Left kidney (tissue), 1 donor: ENCODE data around the gene ARRDC1. TPM values are rescaled to one million over a fixed set of nuclear protein-coding genes. Genes with fewer than 3 reads are reported as not detected.

Experiments used
- polyA plus RNA-seq: library from polyadenylated mRNA; unstranded; fragments of 120-200 nt; gene quantifications from one replicate; pipeline ENCODE4 v1.2.1, GENCODE V29; 2013; ENCODE audit not compliant: insufficient read length

Gene ARRDC1
- polyA plus RNA-seq, 1 donor, result 29.8 TPM

Other genes starting within 250 kb of the ARRDC1 start
- 14.1 TPM for gene EXD3, start 182.5 kb upstream of the ARRDC1 start, polyA plus RNA-seq
- gene NOXA1, start 182.3 kb upstream of the ARRDC1 start, polyA plus RNA-seq, result 6.7 TPM
- gene ENTPD8, start 164.3 kb upstream of the ARRDC1 start, polyA plus RNA-seq, result 0.33 TPM
- 49.2 TPM for gene NSMF, start 146.4 kb upstream of the ARRDC1 start, polyA plus RNA-seq
- 3.7 TPM for gene PNPLA7, start 55.3 kb upstream of the ARRDC1 start, polyA plus RNA-seq
- gene MRPL41, start 53.8 kb upstream of the ARRDC1 start, polyA plus RNA-seq, result 11.7 TPM
- 55.2 TPM for gene DPH7, start 26.8 kb upstream of the ARRDC1 start, polyA plus RNA-seq
- gene ZMYND19, start 15.2 kb upstream of the ARRDC1 start, polyA plus RNA-seq, result 19.5 TPM
- gene EHMT1, start 13.3 kb downstream of the ARRDC1 start, polyA plus RNA-seq, result 78.7 TPM